NCI-H2196 treated with DMSO at 0.1 percent for 48 hours (cell line): ENCODE data around the gene PIK3AP1.
"Not testable (repeated sequence)": the region's sequence is repeated elsewhere in the genome, so short reads cannot be mapped to it uniquely, and the experiment has no call there.

Experiments used
- DNase-seq: peaks from one replicate; lab custom pipeline; 2025; ENCODE audit not compliant: unreplicated experiment; lab: John Stamatoyannopoulos, UW

PIK3AP1 gene, protein sequence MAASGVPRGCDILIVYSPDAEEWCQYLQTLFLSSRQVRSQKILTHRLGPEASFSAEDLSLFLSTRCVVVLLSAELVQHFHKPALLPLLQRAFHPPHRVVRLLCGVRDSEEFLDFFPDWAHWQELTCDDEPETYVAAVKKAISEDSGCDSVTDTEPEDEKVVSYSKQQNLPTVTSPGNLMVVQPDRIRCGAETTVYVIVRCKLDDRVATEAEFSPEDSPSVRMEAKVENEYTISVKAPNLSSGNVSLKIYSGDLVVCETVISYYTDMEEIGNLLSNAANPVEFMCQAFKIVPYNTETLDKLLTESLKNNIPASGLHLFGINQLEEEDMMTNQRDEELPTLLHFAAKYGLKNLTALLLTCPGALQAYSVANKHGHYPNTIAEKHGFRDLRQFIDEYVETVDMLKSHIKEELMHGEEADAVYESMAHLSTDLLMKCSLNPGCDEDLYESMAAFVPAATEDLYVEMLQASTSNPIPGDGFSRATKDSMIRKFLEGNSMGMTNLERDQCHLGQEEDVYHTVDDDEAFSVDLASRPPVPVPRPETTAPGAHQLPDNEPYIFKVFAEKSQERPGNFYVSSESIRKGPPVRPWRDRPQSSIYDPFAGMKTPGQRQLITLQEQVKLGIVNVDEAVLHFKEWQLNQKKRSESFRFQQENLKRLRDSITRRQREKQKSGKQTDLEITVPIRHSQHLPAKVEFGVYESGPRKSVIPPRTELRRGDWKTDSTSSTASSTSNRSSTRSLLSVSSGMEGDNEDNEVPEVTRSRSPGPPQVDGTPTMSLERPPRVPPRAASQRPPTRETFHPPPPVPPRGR

DNA sequence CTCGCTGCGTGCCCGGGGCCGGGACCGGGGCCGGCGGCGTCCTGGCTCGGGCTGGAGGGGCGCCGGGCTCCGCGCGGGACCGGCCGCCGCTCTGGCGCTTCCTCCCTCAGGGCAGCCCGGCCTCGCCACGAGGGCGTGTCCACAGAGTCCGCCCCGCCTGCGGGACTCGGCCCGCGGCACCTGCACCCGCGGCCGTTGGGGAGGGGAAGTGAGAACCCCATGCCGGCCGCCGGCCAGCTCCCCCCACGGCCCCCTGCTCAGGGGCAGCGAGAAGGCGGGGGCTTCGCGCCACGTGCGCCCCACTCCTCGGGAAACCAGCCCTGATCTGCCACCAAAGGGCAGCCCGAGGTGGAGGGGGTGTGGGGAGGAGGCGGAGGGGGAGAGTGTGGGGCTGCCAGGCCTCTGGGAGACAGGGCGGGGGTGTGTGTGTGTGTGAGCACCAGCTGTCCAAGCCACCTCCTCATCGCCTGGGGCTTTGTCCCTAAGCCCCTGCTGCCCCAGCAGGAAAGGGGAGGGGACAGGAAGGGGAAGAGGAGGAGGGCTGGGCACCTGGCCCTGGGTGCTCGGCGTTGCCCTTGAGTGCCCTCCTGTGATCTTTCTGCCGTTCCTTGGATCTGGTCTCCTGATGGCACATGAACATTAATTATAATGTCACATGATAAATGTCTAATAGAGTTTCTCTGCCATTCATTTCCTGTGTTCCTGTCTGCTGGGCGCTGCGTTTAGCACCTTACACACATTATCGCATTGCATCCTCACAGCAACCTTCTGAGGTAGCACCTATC lies at the start of gene PIK3AP1:
PIK3AP1 (minus strand) TSS at position 93 of the 785 bp plus-strand sequence. CDS start 120 bp downstream, outside the sequence.
- DNase-seq, result peak; percentile 18

DNA sequence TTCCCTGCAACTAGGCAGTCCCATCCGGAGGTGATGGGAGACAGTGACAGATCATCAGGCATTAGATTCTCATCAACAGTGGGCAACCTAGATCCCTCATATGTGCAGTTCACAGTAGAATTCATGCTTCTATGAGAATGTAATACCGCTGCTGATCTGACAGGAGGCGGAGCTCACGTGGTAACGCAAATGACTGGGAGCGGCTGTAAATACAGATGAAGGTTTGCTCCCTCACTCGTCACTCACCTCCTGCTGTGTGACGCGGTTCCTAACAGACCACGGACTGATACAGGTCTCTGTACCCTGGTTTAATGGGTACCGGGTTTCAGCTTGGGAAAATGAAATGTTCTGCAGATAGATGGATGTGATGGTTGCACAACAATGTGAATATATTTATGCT lies 47.8 kb upstream of the PIK3AP1 start:
- DNase-seq, result no peak

DNA sequence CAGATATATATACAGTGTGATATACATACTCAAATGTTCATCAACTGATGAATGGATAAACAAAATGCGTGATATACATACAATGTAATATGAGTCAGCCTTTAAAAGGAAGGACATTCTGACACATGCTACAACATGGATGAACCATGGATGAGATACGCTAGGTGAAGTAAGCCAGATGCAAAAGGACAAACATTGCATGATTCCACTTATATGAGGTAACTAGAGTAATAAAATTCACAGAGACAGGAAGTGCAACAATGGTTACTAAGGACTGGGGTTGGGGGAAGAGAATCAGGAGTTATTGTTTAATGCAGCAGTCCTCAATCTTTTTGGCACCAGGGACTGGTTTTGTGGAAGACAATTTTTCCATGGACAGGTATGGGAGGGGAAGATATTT lies 47.3 kb upstream of the PIK3AP1 start:
- DNase-seq, result no peak

DNA sequence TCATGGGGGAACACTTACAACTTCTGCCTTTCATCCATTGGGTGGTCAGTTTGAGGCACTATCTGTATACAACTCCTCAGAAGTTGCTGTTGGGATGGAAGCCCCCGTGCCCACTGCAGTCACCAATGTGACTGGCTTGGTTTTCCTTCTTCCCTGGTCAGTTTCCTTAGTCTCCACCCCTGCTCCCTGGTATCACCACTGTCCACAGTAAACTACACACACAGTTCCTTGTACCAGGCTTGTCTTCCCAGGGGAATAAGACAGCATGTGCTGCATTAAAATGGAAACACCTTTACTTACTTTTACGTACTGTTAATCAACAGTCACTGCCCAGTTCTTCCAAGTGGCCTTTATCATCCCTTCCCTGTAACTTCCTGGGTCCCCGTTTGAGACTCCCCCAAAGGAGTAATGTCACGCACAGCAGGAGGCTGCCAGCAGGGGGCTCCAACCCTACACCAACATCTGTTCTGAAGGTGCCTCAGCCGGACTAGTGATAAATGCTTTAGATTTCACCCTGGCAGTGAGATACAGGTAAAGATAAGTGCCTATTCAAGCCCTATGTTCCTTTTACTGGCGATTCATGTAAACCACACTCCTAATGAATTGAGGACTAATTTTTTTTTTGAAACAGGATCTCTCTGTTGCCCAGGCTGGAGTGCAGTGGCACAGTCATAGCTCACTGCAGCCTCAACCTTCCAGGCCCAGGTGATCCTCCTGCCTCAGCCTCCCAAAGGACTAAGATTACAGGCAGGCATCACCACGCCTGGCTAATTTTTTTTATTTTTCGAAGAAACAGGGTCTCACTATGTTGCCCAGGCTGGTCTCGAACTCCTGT lies 45.3 kb upstream of the PIK3AP1 start:
- DNase-seq, result peak; percentile 1

DNA sequence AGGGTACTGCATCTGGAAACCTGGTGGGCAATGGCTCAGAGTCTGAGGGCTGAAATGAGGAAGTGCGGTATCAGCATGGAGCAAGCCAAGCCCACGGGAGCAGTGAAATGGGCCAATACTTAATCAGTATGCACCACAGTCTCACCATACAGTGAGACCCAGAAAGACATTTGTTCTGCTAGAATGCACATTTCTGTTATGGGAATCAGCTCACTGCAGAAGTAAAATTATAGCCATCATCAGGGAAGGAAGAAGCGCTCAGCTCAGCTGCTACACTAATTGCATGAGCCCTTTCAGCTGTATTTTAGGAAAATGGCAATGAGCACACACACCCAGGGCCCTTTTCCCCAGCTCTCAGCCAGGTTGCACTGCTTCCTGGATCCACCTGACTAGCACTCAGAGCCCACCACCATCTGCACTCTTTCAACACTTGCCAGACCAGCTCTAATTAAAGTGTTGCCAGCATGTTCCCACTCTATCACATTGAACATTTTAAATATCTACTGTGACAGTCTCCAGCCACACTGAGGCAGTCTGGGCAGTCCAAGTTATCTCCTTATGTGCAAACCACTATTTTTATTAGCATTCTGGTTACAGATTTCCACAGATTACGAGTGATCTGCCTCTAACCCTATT lies 44.2 kb upstream of the PIK3AP1 start:
- DNase-seq, result no peak

DNA sequence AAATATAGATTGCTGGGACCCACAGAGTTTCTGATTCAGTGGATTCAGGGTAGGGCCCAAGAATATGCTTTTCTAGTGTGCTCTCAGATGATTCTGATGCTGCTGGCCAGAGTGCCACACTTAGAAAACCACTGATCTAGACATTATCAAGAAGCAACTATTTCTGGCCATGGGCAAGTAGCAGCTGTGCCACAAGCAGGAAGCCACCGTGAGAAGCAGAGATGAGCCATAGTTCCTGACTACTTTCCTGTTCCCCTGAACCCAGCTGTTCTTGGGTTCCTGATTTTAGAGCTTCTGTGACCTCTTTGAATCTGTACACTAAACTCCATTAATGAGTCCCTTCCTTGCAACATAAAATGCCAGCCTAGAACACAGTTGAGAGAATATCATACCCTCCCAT lies 38.1 kb upstream of the PIK3AP1 start:
- no peak for DNase-seq

DNA sequence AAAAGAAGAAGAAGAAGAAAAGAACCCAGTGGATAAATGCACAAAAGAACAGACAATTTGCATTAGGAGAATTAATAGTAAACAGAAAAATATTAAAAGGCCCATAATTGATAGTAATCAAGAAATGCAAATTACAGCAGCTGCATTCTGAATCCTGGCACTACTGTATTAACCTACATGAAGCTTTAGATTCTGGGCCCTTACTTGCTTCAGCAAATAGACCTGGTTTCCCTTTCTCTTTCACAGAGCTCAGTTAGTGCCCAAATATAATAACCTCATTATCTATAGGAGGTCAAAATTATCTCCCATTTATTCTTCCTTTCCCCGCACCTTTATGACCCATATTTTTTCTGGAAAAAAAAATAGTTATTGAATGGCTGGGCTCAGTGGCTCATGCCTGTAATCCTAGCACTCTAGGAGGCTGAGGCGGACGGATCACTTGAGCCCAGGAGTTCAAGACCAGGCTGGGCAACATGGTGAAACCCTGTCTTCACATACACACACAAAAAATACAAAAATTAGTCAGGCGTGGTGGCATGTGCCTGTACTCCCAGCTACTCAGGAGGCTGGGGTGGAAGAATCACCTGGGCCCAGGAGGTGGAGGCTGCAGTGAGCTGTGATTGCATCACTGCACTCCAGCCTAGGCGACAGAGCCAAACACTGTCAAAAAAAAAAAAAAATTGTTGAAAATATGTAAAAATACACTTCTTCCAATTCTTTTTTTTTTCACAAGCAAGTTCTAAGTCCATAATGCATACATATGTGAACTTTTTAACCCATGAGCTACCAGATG lies 36.0 kb upstream of the PIK3AP1 start:
- DNase-seq, result no peak

DNA sequence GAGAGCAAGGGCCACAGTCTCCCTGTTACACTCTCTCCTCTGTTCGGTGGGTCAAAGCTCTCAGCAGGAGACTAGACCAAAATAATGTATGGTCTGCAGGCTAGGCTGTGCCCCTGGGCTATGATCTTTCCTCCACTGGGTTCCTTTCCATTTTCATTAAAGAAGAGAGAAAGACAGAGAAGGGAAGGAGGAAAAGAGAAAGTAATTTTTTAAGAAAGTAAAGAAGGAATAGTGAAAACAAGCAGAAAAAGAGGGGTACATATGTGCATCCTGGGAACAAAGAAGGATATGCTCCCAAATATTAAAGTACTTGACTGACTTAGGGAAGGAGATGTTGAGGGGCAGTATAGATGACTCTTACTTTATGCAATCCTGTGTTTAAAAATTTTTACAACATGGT lies 33.6 kb upstream of the PIK3AP1 start:
- DNase-seq, result no peak

DNA sequence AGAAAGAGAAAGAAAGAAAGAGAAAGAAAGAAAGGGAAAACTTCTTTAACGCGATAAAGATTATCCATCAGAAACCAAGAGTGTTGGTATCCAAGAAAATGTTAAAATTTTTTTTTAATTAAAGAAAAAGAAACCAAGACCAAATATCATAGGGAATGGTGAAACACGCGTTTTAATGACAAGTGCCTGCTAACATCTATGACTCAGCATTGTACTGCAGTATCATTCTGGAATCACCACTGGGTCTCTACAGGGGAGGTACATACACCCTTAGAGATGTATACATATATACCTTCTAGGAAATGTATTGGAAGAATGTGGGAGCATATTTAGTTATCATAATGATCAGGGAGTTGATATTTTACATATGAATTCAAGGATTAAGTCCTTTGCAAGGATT lies 32.1 kb upstream of the PIK3AP1 start:
- DNase-seq, result no peak

DNA sequence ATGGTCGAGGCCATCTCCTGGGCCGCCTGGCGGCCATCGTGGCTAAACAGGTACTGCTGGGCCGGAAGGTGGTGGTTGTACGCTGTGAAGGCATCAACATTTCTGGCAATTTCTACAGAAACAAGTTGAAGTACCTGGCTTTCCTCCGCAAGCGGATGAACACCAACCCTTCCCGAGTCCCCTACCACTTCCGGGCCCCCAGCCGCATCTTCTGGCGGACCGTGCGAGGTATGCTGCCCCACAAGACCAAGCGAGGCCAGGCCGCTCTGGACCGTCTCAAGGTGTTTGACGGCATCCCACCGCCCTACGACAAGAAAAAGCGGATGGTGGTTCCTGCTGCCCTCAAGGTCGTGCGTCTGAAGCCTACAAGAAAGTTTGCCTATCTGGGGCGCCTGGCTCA lies 30.0 kb upstream of the PIK3AP1 start:
- not testable (repeated sequence) for DNase-seq

DNA sequence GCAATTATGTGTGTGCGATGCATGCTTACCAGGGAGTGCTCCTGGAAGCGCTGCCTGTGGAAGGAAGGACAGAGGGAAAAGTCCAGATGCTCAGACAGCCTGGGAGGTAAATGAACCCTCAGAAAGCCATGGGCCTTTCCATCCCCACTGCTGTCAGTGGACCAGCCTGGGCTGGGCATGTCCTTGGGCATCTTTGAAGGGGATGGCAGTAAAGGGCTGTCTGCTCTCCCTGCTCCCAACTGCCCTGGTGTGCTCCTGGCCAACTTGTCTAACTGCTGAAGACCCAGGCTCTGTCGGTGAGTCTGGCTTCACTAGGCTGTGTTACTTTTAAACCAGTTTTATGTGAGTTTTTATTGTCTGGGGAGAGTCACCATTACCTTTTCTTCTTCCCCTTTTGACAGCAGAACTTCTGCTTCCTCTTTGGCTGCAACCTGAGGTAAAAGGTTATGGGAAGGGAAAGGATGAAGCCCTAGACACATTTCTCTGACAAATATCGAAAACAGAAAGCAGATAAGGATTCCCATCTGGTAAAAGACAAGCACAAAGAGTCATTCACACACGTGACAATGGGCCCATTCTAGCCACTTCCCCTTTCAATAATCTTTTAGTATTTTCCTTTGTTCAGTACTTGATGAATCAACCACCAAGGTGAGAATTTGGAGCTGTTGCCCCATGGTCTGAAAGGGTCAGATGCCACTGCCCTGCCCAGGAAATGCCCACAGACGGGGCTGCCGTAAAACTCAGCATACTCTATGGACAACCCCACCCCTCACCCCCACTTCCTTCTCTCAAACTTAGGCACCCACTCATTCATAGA lies 27.6 kb upstream of the PIK3AP1 start:
- DNase-seq, result no peak

DNA sequence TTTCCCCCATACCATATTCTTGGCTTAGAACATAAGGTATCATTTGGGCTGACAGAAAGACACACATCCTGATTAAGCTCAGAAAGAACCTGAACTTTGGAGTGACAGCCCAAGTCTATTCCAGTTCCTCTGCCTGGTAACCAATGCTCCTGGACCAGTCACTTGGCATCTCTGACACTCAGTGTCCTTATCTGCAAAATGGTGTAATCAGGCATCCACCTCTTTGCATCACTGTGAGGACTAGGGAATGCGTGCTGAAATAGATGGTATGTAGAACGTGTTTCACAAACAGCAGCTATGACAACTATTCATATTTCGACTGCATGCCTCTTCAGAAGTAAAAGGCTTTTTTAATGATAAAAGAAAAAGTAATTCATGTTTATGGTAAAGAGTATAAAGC lies 26.2 kb upstream of the PIK3AP1 start:
- DNase-seq, result no peak

DNA sequence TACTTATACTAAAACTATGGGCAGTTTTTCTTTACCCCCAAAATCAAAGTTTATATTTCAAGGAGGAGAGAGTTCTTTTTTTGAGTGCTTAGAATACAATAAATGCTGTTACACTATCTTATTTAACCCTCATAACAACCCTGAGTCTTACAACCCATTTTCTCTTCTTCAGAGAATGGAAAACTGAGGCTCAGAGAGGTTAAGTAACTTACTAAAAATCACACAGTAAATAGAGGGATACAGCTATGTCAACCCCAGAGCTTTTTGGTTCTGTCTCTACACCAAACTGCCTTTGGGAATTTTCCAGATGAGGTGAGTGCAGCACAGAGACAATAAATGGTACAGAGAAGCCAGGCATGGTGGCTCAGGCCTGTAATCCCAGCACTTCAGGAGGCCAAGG lies 25.6 kb upstream of the PIK3AP1 start:
- no peak for DNase-seq

DNA sequence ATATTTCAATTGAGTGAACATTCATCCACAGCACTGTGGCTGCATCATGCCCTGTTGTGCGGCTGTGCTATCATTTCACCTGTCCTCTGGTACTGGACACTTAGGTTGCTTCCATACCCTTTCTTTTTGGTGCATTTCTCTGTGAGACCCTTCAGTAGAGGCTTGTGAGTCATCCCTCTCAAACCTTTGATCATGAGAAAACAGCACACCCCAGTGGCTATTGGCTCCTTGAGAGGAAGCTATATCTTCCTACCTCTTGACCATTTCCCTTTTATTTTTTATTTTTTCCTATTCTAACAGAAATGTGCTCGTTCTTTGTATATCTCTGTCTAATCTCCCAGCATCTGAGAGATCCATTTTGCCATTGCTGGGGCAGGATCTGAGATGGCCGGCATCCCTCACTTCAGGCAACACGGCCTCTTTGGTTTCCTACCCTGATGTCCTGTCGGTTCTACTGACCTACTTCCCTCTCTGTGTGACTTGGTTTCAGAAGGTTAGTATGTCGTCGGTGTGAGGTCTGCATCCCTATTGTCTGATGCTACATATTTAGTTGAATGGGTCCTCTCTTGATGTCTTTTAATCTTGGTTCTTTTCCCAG lies 23.8 kb upstream of the PIK3AP1 start:
- DNase-seq, result no peak

DNA sequence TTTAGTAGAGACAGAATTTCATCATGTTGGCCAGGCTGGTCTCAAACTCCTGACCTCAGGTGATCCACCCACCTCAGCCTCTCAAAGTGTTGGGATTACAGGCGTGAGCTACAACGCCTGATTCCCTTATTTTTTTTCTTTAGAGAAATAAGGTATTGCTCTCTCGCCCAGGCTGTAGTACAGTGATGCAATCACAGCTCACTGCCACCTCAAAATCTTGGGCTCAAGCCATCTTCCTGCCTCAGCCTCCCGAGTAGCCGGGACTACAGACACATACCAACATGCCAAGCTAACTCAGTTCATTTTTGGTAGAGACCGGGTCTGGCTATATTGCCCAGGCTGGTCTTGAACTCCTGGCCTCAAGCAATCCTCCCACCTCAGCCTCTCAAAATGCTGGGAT lies 21.2 kb upstream of the PIK3AP1 start:
- not testable (repeated sequence) for DNase-seq

DNA sequence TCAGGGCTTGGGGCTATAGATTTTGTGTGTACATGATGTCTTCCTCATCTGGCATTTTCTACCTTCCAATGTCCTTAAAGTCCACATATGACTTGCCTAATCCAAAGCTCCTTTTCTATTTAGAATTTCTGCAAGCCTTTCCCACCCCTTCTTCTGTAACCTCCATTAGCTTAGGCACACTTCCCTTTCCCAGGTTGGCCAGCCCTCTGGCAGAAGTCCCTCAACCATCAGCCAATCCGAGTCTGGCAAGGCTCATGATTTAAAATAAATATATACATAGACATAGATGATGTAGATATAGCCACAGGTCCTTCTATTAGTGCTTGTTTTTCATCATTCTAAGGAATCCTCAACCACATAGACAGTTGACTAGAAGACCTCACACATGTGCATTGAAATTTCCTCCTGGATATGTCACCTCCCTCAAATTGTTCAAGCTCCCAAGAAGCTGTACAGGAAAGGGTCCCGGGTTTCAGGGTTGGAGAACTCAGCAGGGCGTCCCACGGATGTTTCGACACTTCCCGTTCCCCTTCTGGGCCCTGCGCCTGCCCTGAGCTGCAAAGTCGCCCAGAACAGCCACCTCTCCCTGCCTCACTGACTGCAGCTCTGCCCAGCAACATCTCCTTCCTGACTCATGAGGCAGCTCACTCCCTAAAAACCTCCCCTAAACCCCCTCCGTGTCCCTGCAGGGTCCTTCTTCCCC lies 20.4 kb upstream of the PIK3AP1 start:
- no peak for DNase-seq

DNA sequence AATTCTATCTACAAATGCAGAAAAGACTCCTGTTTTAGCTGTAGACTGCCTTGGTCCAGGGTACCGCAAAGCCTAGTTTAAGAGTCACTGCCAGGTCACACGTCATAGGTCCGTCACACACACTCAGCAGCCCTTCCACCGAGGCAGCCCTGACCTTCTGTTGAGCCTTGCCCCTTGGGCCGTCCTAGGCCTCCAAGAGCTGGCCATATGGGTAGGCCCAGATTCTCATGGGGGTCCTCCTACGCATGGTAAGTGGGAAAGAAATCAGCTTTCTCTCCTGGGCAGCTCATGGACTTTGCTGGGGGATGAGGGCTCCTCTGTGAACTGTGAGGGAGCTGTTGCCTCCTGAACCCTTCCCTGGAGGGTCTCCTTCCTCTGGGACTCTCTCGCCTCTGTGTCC lies 19.8 kb upstream of the PIK3AP1 start:
- DNase-seq, result no peak
